K562 (cell line): ENCODE results near the gene CCNL1. TPM values are rescaled to one million over a fixed set of nuclear protein-coding genes. Genes with fewer than 3 reads are reported as not detected.

Experiments
- ARID3A ChIP-seq: IDR thresholded peaks from 2 replicates; pipeline ENCODE4 v1.6.1; 2012; ENCODE audit warnings: low read depth, low read length, improper control_type of control experiment, borderline replicate concordance
- CHAMP1 ChIP-seq: fragments of 450-650 bp; IDR thresholded peaks from 2 replicates; pipeline ENCODE4 v1.6.1; 2016; ENCODE audit warnings: mild to moderate bottlenecking
- DDX20 ChIP-seq: fragments of 450-650 bp; IDR thresholded peaks from 2 replicates; pipeline ENCODE4 v1.6.1; 2016; ENCODE audit warnings: missing genetic modification characterization, low read depth, mild to moderate bottlenecking, missing compliant biosample characterization, moderate library complexity
- MITF ChIP-seq: IDR thresholded peaks from 2 replicates; pipeline ENCODE4 v1.6.1; 2014; ENCODE audit warnings: antibody characterized with exemption
- PTTG1 ChIP-seq: fragments of 450-650 bp; IDR thresholded peaks from 2 replicates; pipeline ENCODE4 v1.6.1; 2016; ENCODE audit warnings: low read depth, mild to moderate bottlenecking, missing genetic modification characterization, missing compliant biosample characterization
- RBM39 ChIP-seq: fragments of 200-400 bp; formaldehyde crosslinking; optimal IDR thresholded peaks from 2 replicates; pipeline ENCODE3; 2018; ENCODE audit warnings: low read depth, low read length
- ZEB2 ChIP-seq: fragments of 450-650 bp; IDR thresholded peaks from 2 replicates; pipeline ENCODE4 v1.6.1; 2016
- ZNF384 ChIP-seq: IDR thresholded peaks from 2 replicates; pipeline ENCODE4 v1.6.1; 2012; ENCODE audit warnings: low read depth, low read length, improper control_type of control experiment
- ZNF395 ChIP-seq: fragments of 200-800 bp; sonication (Bioruptor generic); IDR thresholded peaks from 2 replicates; pipeline ENCODE4 v1.6.1; 2017; ENCODE audit warnings: missing genetic modification characterization, missing compliant biosample characterization
- polyA plus RNA-seq, 8 experiments: library from polyadenylated mRNA; depleted of rRNA in 4 of 8; stranded (reverse) in 5 of 8; unstranded in 3 of 8; fragments of >200 nt; fragmentation: Nextera tagmentation in 2 of 8; fragmentation: Illumina TruSeq in 1 of 8; extraction: Ambion mirVana in 2 of 8; extraction: Trizol in 1 of 8; gene quantifications; 2 replicates each; pipeline versions ENCODE4 v1.2.1 to v1.2.3, GENCODE V29; 2011 to 2014; ENCODE audit warnings: inconsistent platforms in 1 of 8, missing spikeins in 1 of 8
- total RNA-seq, 7 experiments: library from RNA; depleted of rRNA in 6 of 7; stranded (reverse); fragments of >200 nt in 6 of 7; fragmentation: Illumina TruSeq in 2 of 7; extraction: Trizol in 2 of 7; gene quantifications; 2 replicates each; pipeline versions ENCODE4 v1.2.1 to v1.2.3, GENCODE V29; 2011 to 2021; ENCODE audit warnings: low replicate concordance in 1 of 7
- TF ChIP-seq, protein P1 (sequence below): fragments of 450-650 bp; IDR thresholded peaks from 2 replicates; pipeline ENCODE4 v1.6.1; 2018; ENCODE audit not compliant: partially characterized antibody
- TF ChIP-seq, protein P2 (sequence below): sonication (generic); formaldehyde crosslinking; IDR thresholded peaks from 2 replicates; pipeline ENCODE4 v1.8.0; 2022; ENCODE audit warnings: mild to moderate bottlenecking, missing genetic modification reagents

Gene CCNL1
- total and polyA plus RNA-seq, 9 of the 15 experiments (the other 6 are each of a cell fraction or from before 2014, with no cell fraction given) = 16.1 to 186 (median 132) TPM

GRCh38 chr3:157107644-157108133 is 52.3 kb downstream of the CCNL1 start (continued):
- TF ChIP-seq RBM39 (no peak), ARID3A (peak; percentile 84; the same call in 1 of the 2 replicates), CHAMP1 (no peak), ZNF395 (CRISPR knock-in tag) (peak; percentile 62; the same call in 1 of the 2 replicates), MITF (peak; percentile 63; the same call in 1 of the 2 replicates), ZEB2 (peak; percentile 33; the same call in 1 of the 2 replicates), PTTG1 (tag) (0 out of 2 replicates have a peak, but pooled peaks have one; percentile 4), ZNF384 (no peak), DDX20 (0 out of 2 replicates have a peak, but pooled peaks have one; percentile 37)
- TF ChIP-seq, protein P1, sequence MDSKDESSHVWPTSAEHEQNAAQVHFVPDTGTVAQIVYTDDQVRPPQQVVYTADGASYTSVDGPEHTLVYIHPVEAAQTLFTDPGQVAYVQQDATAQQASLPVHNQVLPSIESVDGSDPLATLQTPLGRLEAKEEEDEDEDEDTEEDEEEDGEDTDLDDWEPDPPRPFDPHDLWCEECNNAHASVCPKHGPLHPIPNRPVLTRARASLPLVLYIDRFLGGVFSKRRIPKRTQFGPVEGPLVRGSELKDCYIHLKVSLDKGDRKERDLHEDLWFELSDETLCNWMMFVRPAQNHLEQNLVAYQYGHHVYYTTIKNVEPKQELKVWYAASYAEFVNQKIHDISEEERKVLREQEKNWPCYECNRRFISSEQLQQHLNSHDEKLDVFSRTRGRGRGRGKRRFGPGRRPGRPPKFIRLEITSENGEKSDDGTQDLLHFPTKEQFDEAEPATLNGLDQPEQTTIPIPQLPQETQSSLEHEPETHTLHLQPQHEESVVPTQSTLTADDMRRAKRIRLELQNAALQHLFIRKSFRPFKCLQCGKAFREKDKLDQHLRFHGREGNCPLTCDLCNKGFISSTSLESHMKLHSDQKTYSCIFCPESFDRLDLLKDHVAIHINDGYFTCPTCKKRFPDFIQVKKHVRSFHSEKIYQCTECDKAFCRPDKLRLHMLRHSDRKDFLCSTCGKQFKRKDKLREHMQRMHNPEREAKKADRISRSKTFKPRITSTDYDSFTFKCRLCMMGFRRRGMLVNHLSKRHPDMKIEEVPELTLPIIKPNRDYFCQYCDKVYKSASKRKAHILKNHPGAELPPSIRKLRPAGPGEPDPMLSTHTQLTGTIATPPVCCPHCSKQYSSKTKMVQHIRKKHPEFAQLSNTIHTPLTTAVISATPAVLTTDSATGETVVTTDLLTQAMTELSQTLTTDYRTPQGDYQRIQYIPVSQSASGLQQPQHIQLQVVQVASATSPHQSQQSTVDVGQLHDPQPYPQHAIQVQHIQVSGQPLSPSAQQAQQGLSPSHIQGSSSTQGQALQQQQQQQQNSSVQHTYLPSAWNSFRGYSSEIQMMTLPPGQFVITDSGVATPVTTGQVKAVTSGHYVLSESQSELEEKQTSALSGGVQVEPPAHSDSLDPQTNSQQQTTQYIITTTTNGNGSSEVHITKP = no peak
- TF ChIP-seq, protein P2, sequence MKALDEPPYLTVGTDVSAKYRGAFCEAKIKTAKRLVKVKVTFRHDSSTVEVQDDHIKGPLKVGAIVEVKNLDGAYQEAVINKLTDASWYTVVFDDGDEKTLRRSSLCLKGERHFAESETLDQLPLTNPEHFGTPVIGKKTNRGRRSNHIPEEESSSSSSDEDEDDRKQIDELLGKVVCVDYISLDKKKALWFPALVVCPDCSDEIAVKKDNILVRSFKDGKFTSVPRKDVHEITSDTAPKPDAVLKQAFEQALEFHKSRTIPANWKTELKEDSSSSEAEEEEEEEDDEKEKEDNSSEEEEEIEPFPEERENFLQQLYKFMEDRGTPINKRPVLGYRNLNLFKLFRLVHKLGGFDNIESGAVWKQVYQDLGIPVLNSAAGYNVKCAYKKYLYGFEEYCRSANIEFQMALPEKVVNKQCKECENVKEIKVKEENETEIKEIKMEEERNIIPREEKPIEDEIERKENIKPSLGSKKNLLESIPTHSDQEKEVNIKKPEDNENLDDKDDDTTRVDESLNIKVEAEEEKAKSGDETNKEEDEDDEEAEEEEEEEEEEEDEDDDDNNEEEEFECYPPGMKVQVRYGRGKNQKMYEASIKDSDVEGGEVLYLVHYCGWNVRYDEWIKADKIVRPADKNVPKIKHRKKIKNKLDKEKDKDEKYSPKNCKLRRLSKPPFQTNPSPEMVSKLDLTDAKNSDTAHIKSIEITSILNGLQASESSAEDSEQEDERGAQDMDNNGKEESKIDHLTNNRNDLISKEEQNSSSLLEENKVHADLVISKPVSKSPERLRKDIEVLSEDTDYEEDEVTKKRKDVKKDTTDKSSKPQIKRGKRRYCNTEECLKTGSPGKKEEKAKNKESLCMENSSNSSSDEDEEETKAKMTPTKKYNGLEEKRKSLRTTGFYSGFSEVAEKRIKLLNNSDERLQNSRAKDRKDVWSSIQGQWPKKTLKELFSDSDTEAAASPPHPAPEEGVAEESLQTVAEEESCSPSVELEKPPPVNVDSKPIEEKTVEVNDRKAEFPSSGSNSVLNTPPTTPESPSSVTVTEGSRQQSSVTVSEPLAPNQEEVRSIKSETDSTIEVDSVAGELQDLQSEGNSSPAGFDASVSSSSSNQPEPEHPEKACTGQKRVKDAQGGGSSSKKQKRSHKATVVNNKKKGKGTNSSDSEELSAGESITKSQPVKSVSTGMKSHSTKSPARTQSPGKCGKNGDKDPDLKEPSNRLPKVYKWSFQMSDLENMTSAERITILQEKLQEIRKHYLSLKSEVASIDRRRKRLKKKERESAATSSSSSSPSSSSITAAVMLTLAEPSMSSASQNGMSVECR (CRISPR knock-in tag) = no peak
